Gastroesophageal sphincter (tissue), 4 donors: ENCODE data around the gene C9orf85. TPM values are rescaled to one million over a fixed set of nuclear protein-coding genes. Genes with fewer than 3 reads are reported as not detected.
"Not testable (repeated sequence)": the region's sequence is repeated elsewhere in the genome, so short reads cannot be mapped to it uniquely, and the experiment has no call there.

ENCODE experiments used
- ATAC-seq: fragments of 150-250 bp; one replicate; pipeline ENCODE4 v1.9.1; 2016; ENCODE audit warnings: mild to moderate bottlenecking, moderate library complexity
- H3K27ac ChIP-seq, 4 donors: fragments of 200-600 bp; sonication (generic) in 3 of 4; 1 replicate in 3 of 4; 2 replicates in 1 of 4; pipeline ENCODE4 v1.5.1; 2016 to 2019
- H3K27me3 ChIP-seq: fragments of 200-600 bp; sonication (generic); one replicate; pipeline ENCODE4 v1.5.1; 2019
- H3K36me3 ChIP-seq, 2 donors: fragments of 200-600 bp; sonication (generic); one replicate each; pipeline ENCODE4 v1.5.1; 2019; ENCODE audit warnings: control low read depth in 1 of 2
- H3K4me1 ChIP-seq, 3 donors: fragments of 200-600 bp; sonication (generic); 1 replicate in 2 of 3; 2 replicates in 1 of 3; pipeline ENCODE4 v1.5.1; 2016 to 2019; ENCODE audit warnings: control low read depth in 2 of 3
- H3K4me3 ChIP-seq, 2 donors: fragments of 200-600 bp; sonication (generic); one replicate each; pipeline ENCODE4 v1.5.1; 2019; ENCODE audit warnings: mild to moderate bottlenecking in 1 of 2, moderate library complexity in 1 of 2
- H3K9me3 ChIP-seq, 3 donors: fragments of 200-600 bp; sonication (generic); one replicate each; pipeline ENCODE4 v1.5.1; 2017 to 2019; ENCODE audit warnings: control low read depth in 2 of 3
- EP300 ChIP-seq: sonication (generic); formaldehyde crosslinking; IDR thresholded peaks from one replicate; pipeline ENCODE4 v1.6.1; 2017; ENCODE audit warnings: antibody characterized with exemption, mild to moderate bottlenecking
- POLR2A ChIP-seq, 2 donors: fragments of 450-650 bp; IDR thresholded peaks; one replicate each; pipeline ENCODE4 v1.6.1; 2017; ENCODE audit warnings: antibody characterized with exemption in 2 of 2, mild to moderate bottlenecking in 2 of 2, moderate library complexity in 1 of 2
- POLR2AphosphoS5 ChIP-seq: sonication (generic); formaldehyde crosslinking; IDR thresholded peaks from one replicate; pipeline ENCODE4 v1.6.1; 2017; ENCODE audit warnings: antibody characterized with exemption
- WGBS, 2 donors: methylation state at CpG; one replicate each; pipeline ENCODE4 v1.1.5; 2018; ENCODE audit warnings: low coverage in 1 of 2; 5-methylcytosine and 5-hydroxymethylcytosine counted together
- total RNA-seq, 4 donors: library from RNA; depleted of rRNA; stranded (reverse); fragments of >200 nt; gene quantifications; one replicate each; pipeline ENCODE4 v1.1.0, GENCODE V29; 2016
- TF ChIP-seq, protein P1 (sequence below), 4 experiments: fragments of 200-600 bp in 2 of 4; fragments of 450-650 bp in 2 of 4; sonication (generic) in 1 of 4; IDR thresholded peaks; one replicate each; pipeline ENCODE4 v1.5.1; 2017 to 2019; ENCODE audit warnings: antibody characterized with exemption in 4 of 4, mild to moderate bottlenecking in 2 of 4, moderate library complexity in 2 of 4

The C9orf85 gene
- total RNA-seq, 4 donors from 2014 or later, result 9.8 to 14.6 (median 11.9) TPM

GRCh38 chr9:71895117-71895516 is 16.3 kb upstream of the C9orf85 start:
- no peaks in the 10 kb centered on the region for H3K36me3 ChIP-seq
- peaks cover 0 to 44% (median 0%) of the 10 kb centered on the region in 3 donors for H3K4me1 ChIP-seq
- no peaks in the 10 kb centered on the region for H3K27me3 ChIP-seq
- H3K4me3 ChIP-seq, result no peak overlapping the region
- no peak overlapping the region for H3K27ac ChIP-seq
- no peaks in the 10 kb centered on the region for H3K9me3 ChIP-seq
- TF ChIP-seq, protein P1, sequence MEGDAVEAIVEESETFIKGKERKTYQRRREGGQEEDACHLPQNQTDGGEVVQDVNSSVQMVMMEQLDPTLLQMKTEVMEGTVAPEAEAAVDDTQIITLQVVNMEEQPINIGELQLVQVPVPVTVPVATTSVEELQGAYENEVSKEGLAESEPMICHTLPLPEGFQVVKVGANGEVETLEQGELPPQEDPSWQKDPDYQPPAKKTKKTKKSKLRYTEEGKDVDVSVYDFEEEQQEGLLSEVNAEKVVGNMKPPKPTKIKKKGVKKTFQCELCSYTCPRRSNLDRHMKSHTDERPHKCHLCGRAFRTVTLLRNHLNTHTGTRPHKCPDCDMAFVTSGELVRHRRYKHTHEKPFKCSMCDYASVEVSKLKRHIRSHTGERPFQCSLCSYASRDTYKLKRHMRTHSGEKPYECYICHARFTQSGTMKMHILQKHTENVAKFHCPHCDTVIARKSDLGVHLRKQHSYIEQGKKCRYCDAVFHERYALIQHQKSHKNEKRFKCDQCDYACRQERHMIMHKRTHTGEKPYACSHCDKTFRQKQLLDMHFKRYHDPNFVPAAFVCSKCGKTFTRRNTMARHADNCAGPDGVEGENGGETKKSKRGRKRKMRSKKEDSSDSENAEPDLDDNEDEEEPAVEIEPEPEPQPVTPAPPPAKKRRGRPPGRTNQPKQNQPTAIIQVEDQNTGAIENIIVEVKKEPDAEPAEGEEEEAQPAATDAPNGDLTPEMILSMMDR (IDR thresholded peaks at IDR 0.05), result no peak
- TF ChIP-seq POLR2A (IDR thresholded peaks at IDR 0.05) (no peak), POLR2AphosphoS5 (no peak), EP300 (no peak)
- no peak for ATAC-seq

DNA sequence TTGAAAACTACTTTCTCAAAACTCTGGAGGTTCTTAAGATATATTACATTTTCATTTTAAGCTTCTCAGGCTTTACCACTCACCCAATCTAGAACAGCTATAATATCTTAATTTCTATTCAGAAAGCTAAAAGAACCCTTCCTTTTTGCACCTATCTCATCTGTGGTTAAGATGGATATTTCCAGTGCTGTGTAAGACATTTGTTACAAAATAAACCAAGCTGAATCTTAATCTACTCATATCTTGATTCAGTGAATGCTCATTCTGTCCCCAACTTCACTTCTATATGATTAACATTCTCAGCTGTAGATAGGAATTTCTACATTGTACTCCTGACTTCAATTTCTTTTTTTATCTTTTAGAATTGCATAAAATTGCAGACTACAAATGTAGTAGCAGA is 15.5 kb upstream of the C9orf85 start:
- TF ChIP-seq POLR2A (IDR thresholded peaks at IDR 0.05) (no peak), EP300 (no peak), POLR2AphosphoS5 (no peak)
- TF ChIP-seq, protein P1 (IDR thresholded peaks at IDR 0.05), result no peak
- H3K4me1 ChIP-seq, result peaks cover 0 to 36% (median 0%) of the 10 kb centered on the region in 3 donors
- no peak for ATAC-seq
- H3K4me3 ChIP-seq, result no peak overlapping the region
- no peaks in the 10 kb centered on the region for H3K9me3 ChIP-seq
- H3K27me3 ChIP-seq, result no peaks in the 10 kb centered on the region
- H3K36me3 ChIP-seq, result no peaks in the 10 kb centered on the region
- no peak overlapping the region for H3K27ac ChIP-seq

DNA sequence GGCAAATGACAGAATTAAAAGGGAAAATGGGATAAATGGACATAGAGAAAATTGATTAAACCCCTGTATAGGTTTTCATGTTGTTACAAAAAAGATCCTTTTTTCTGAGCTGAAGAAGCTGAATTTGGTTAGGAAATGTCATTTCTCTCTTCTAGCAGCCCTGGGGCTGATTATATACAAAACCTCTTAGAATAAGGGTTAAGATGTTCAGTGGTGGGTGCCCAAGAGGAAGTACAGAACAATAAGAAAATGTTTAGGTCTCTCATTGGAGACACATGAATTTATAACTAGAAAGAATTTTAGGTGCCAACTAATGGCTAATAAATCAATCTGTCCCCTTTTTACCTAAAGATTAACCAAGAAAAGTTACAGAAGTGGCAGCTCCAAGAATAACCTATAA is 14.7 kb upstream of the C9orf85 start:
- no peak overlapping the region for H3K4me3 ChIP-seq
- no peak overlapping the region for H3K27ac ChIP-seq
- H3K9me3 ChIP-seq, result no peaks in the 10 kb centered on the region
- ATAC-seq, result no peak
- H3K4me1 ChIP-seq, result peaks cover 0 to 30% (median 0%) of the 10 kb centered on the region in 3 donors
- no peaks in the 10 kb centered on the region for H3K36me3 ChIP-seq
- TF ChIP-seq POLR2AphosphoS5 (no peak), EP300 (no peak), POLR2A (IDR thresholded peaks at IDR 0.05) (no peak)
- TF ChIP-seq, protein P1 (IDR thresholded peaks at IDR 0.05), result no peak
- H3K27me3 ChIP-seq, result no peaks in the 10 kb centered on the region

DNA sequence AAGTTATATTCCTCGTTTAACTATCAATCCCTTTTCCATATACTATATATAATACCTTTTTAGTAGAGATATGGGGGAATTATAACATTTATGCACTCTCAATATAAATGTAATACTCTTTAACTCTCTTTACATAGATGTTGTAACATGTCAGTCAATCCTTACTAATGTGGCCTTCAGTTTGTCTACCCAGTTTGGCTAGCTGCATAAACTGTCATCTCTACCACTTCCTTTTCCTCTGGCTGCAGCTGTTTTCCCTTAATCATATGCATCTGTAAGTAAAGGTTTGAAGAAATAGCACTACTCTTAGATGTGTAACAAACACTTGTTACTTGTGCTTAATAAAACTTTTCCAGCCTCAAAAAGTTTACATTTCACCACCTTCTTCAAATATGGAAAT is 13.9 kb upstream of the C9orf85 start:
- Histone ChIP-seq H3K36me3 (no peaks in the 10 kb centered on the region), H3K27ac (no peak overlapping the region), H3K9me3 (no peaks in the 10 kb centered on the region), H3K27me3 (no peaks in the 10 kb centered on the region), H3K4me1 (peaks cover 0 to 34% (median 0%) of the 10 kb centered on the region in 3 donors), H3K4me3 (no peak overlapping the region)
- 80 to 93% methylated on average over 1 of the region's 1 CpG for WGBS, 2 donors
- TF ChIP-seq POLR2A (IDR thresholded peaks at IDR 0.05) (no peak), EP300 (no peak), POLR2AphosphoS5 (no peak)
- TF ChIP-seq, protein P1 (IDR thresholded peaks at IDR 0.05), result no peak
- no peak for ATAC-seq

DNA sequence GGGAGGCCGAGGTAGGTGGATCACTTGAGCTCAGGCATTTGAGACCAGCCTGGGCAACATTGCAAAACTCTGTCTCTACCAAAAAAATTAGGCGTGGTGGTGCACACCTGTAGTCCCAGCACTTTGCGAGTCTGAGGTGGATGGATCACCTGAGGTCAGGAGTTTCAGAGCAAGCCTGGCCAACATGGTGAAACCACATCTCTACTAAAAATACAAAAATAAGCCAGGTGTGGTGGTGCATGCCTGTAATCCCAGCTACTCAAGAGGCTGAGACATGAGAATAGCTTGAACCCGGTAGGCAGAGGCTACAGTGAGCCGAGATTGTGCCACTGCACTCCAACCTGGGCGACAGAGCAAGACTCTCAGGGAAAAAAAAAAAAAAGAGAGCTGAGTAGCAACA is 12.7 kb upstream of the C9orf85 start:
- 93 to 98% methylated on average over 3 to 5 of the region's 6 CpGs for WGBS, 2 donors
- peaks cover 0 to 39% (median 0%) of the 10 kb centered on the region in 3 donors for H3K4me1 ChIP-seq
- not testable (repeated sequence) for H3K36me3 ChIP-seq, H3K4me3 ChIP-seq, ATAC-seq, H3K27me3 ChIP-seq, H3K9me3 ChIP-seq, H3K27ac ChIP-seq
